ENCODE data around the gene PPM1H.

Gene PPM1H

DNA sequence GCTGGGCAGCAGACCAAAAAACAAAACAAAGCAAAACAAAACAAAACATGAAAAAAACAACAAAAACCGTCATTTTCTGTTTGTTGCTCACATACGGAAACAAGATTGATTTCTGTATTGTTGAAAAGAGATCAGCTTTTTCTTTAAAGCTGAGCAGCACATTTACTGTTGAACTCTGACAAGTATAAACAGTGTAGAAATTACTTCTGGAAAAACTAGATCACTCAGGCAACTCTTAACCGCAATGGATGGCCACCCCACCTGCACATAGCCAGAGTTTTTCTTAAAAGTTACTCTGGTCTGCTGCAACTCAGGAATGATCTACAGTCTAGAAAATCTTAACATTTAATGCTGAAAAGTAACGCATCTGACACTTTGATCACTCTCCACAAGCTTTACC is 80.9 kb downstream of the PPM1H start:
- DNase-seq (ENCODE audit: low spot score in 2 of 2) (no peak), ATAC-seq (no peak)
- Mint-ChIP-seq H3K27ac (no peak overlapping the region), H3K9me3 (no peaks in the 10 kb centered on the region), H3K36me3 (no peaks in the 10 kb centered on the region), H3K4me3 (no peak overlapping the region), H3K4me1 (no peaks in the 10 kb centered on the region)

DNA sequence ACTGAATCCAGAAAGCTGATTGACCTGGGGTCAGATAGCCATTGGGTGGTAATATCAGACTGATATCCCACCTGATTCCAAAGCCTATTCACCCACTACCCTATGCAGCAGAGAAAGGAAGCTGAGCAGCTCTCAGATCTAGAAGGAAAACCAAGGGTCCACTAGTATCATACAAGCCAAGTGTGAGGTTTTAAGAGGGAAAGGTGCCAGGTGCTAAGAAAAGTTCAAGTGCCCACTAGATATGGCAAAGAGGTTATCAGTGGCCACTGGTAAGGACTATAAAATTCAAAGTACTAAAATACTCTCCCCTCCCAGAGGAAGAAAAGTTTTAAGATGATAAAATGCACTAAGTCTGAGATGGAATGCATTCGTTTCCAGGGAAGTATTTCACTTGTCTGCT is 85.6 kb downstream of the PPM1H start:
- Mint-ChIP-seq H3K9me3 (no peaks in the 10 kb centered on the region), H3K36me3 (no peaks in the 10 kb centered on the region), H3K4me1 (no peaks in the 10 kb centered on the region), H3K4me3 (no peak overlapping the region), H3K27ac (no peak overlapping the region)
- DNase-seq (ENCODE audit: low spot score in 2 of 2) (no peak), ATAC-seq (no peak)

GRCh38 chr12:62848418-62848817 is 86.5 kb downstream of the PPM1H start:
- H3K4me3 Mint-ChIP-seq, result no peak overlapping the region
- ATAC-seq, result peak; percentile 94
- DNase-seq (ENCODE audit: low spot score in 2 of 2), result no peak
- no peaks in the 10 kb centered on the region for H3K4me1 Mint-ChIP-seq
- H3K27ac Mint-ChIP-seq, result no peak overlapping the region
- H3K9me3 Mint-ChIP-seq, result no peaks in the 10 kb centered on the region
- no peaks in the 10 kb centered on the region for H3K36me3 Mint-ChIP-seq

DNA sequence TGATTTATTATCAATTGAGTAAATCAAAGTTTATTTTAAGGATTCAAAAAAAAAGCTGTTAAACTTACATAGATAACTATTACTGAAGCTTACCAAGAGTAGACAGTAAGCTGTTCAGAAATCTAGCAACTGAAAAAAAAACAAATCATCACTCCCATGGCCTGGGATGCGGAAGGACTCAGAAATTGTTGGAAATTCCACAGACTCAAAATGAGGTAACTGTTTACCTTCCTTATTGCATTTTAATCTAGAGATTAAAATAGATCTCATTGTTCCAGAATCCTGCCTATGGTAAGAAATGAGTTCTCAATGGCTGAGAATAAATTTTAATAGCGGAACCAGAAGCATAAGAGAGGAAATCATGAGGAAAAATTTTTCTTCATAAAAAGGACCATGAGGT is 87.2 kb downstream of the PPM1H start:
- Mint-ChIP-seq H3K9me3 (no peaks in the 10 kb centered on the region), H3K4me3 (no peak overlapping the region), H3K4me1 (no peaks in the 10 kb centered on the region), H3K27ac (no peak overlapping the region), H3K36me3 (no peaks in the 10 kb centered on the region)
- DNase-seq (ENCODE audit: low spot score in 2 of 2) (no peak), ATAC-seq (no peak)

DNA sequence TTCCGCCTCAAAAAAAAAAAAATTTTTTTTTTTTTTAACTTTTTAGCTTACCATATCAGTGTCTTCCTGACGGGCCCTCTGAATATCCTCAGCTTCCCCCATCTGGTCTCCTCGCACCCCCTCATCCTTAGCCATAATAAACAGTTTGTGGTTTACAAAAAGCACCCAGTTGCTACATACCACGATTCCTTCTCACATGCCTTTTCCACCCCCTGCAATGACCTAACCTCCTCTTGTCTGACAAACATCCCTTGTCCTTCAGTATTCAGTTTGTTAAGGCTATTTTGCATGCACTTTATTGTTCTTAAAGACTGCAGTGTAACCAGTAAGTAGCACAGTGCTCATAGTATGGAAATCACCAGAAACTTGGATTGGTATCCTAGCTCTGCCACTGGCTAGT is 88.5 kb downstream of the PPM1H start:
- H3K36me3 Mint-ChIP-seq, result no peaks in the 10 kb centered on the region
- H3K27ac Mint-ChIP-seq, result no peak overlapping the region
- DNase-seq (ENCODE audit: low spot score in 2 of 2) (no peak), ATAC-seq (no peak)
- H3K4me1 Mint-ChIP-seq, result no peaks in the 10 kb centered on the region
- no peak overlapping the region for H3K4me3 Mint-ChIP-seq
- H3K9me3 Mint-ChIP-seq, result no peaks in the 10 kb centered on the region

GRCh38 chr12:62844915-62845314 is 90.0 kb downstream of the PPM1H start:
- no peak overlapping the region for H3K27ac Mint-ChIP-seq
- DNase-seq (ENCODE audit: low spot score in 2 of 2) (no peak), ATAC-seq (no peak)
- no peaks in the 10 kb centered on the region for H3K4me1 Mint-ChIP-seq
- H3K9me3 Mint-ChIP-seq, result peaks cover 3% of the 10 kb centered on the region
- H3K4me3 Mint-ChIP-seq, result no peak overlapping the region
- no peaks in the 10 kb centered on the region for H3K36me3 Mint-ChIP-seq

DNA sequence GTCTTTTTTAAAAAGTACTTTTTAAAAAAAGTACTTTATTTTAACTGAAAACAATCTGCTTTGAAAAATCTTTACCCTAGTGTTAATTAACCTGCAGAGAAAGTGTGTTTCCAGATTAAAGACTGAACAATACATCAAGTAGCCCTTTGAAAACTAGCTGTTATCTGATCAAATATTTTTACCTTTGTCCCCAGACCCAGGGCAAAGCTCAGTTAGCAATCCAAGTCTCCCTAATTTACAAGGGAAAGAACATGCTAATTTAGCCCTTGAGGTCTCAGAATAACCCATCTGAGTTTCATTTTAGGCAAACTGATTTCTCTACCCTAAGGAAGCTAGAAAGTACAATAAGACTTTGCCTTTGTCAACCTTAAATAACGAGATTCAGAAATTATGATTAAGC is 91.2 kb downstream of the PPM1H start:
- Mint-ChIP-seq H3K27ac (no peak overlapping the region), H3K9me3 (peaks cover 3% of the 10 kb centered on the region), H3K4me3 (no peak overlapping the region), H3K36me3 (no peaks in the 10 kb centered on the region), H3K4me1 (no peaks in the 10 kb centered on the region)
- no peak for DNase-seq (ENCODE audit: low spot score in 2 of 2)
- no peak for ATAC-seq

- H3K4me1 Mint-ChIP-seq, result no peaks in the 10 kb centered on the region
Observed at GRCh38 chr12:62841846-62842245, 93.1 kb downstream of the PPM1H start.

DNA sequence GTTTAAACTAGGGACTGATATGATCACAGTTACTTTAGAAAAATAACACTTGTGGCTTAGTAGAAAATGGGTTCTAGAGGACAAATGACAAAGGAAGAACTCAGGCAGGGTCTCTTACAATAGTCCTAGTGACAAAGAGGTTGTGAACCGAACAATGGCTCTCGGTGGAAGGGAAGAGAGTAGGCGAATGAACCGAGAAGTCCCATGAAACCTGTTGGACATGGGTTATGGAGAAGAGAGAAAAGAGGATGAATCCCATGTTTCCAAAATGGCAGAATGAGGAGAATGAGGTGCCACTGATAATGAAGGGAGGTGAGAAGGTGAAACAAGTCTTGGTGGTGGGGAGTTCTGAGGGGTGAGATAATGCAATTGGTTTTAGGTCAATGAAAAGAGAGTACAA is 94.1 kb downstream of the PPM1H start:
- no peaks in the 10 kb centered on the region for H3K4me1 Mint-ChIP-seq
- peaks cover 3% of the 10 kb centered on the region for H3K9me3 Mint-ChIP-seq
- ATAC-seq (no peak), DNase-seq (ENCODE audit: low spot score in 2 of 2) (no peak)
- no peak overlapping the region for H3K4me3 Mint-ChIP-seq
- no peak overlapping the region for H3K27ac Mint-ChIP-seq
- no peaks in the 10 kb centered on the region for H3K36me3 Mint-ChIP-seq

More at GRCh38 chr12:62841846-62842245, 93.1 kb downstream of the PPM1H start:
- H3K4me3 Mint-ChIP-seq, result no peak overlapping the region
- no peak for ATAC-seq
- H3K36me3 Mint-ChIP-seq, result no peaks in the 10 kb centered on the region
- DNase-seq (ENCODE audit: low spot score in 2 of 2), result no peak
- no peak overlapping the region for H3K27ac Mint-ChIP-seq
- peaks cover 3% of the 10 kb centered on the region for H3K9me3 Mint-ChIP-seq

GRCh38 chr12:62839869-62840660 is 94.9 kb downstream of the PPM1H start:
- Mint-ChIP-seq H3K9me3 (peaks cover 3% of the 10 kb centered on the region), H3K27ac (no peak overlapping the region), H3K4me3 (no peak overlapping the region), H3K36me3 (no peaks in the 10 kb centered on the region), H3K4me1 (no peaks in the 10 kb centered on the region)
- ATAC-seq (no peak), DNase-seq (ENCODE audit: low spot score in 2 of 2) (no peak)

DNA sequence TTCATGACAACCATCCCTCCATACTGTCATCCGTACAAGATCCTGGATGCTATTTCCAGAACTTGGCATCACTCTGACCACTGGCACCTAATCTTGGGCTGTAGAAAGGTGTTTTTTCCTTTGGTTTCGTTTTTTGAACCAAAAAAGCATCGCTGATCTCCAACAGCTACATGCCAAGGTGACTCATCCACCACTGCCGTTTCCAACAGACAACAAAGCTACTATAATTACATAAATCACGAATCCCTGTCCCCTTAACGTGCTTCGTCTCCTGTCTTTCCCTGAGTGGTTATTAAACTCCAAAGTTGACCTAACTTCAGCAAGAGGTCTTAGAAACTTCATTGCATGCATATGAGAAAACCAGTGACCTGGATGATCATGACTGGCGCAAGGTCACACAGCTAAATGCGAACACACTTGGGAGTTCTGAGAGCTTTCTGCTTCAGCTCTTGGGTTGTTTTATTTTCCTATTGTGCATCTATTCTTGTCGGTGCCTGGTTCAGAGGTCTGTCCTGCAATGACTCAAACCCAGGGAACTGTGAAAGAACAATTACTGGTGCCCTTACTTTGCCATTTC is 99.9 kb downstream of the PPM1H start:
- DNase-seq (ENCODE audit: low spot score in 2 of 2), result no peak
- H3K4me1 Mint-ChIP-seq, result no peaks in the 10 kb centered on the region
- no peak overlapping the region for H3K27ac Mint-ChIP-seq
- no peaks in the 10 kb centered on the region for H3K9me3 Mint-ChIP-seq
- no peaks in the 10 kb centered on the region for H3K36me3 Mint-ChIP-seq
- H3K4me3 Mint-ChIP-seq, result no peak overlapping the region
- no peak for ATAC-seq

DNA sequence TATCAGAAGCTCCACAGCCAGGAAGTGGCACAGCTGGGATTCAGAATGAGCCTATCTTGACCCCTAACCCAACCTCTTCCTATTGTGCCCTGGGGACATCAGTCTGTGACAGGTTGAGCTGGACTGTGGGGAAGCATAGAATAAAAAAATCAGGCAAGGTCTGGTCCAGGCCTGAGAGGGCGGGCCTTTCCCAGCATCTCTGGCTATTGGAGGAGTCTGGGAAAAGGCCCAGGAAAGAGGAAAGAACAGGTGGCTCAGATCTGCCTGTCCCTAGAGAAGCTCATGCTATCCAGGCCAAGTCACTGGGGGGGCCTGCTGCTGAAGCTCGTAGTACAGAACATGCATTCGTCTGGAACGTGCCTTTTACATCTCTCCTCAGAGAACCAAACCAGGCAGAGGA is 100.5 kb downstream of the PPM1H start:
- H3K9me3 Mint-ChIP-seq, result no peaks in the 10 kb centered on the region
- no peak for DNase-seq (ENCODE audit: low spot score in 2 of 2)
- H3K36me3 Mint-ChIP-seq, result no peaks in the 10 kb centered on the region
- no peaks in the 10 kb centered on the region for H3K4me1 Mint-ChIP-seq
- ATAC-seq, result no peak
- no peak overlapping the region for H3K4me3 Mint-ChIP-seq
- no peak overlapping the region for H3K27ac Mint-ChIP-seq

GRCh38 chr12:62833634-62834033 is 101.3 kb downstream of the PPM1H start:
- H3K9me3 Mint-ChIP-seq, result no peaks in the 10 kb centered on the region
- ATAC-seq (no peak), DNase-seq (ENCODE audit: low spot score in 2 of 2) (no peak)
- no peaks in the 10 kb centered on the region for H3K36me3 Mint-ChIP-seq
- no peak overlapping the region for H3K4me3 Mint-ChIP-seq
- H3K27ac Mint-ChIP-seq, result no peak overlapping the region
- no peaks in the 10 kb centered on the region for H3K4me1 Mint-ChIP-seq

GRCh38 chr12:62832558-62832957 is 102.4 kb downstream of the PPM1H start:
- no peak for DNase-seq (ENCODE audit: low spot score in 2 of 2)
- ATAC-seq, result no peak
- no peaks in the 10 kb centered on the region for H3K4me1 Mint-ChIP-seq
- H3K9me3 Mint-ChIP-seq, result no peaks in the 10 kb centered on the region
- no peaks in the 10 kb centered on the region for H3K36me3 Mint-ChIP-seq
- no peak overlapping the region for H3K4me3 Mint-ChIP-seq
- no peak overlapping the region for H3K27ac Mint-ChIP-seq

- Mint-ChIP-seq H3K4me1 (no peaks in the 10 kb centered on the region), H3K9me3 (no peaks in the 10 kb centered on the region)
Observed at GRCh38 chr12:62832027-62832426, 102.9 kb downstream of the PPM1H start.

DNA sequence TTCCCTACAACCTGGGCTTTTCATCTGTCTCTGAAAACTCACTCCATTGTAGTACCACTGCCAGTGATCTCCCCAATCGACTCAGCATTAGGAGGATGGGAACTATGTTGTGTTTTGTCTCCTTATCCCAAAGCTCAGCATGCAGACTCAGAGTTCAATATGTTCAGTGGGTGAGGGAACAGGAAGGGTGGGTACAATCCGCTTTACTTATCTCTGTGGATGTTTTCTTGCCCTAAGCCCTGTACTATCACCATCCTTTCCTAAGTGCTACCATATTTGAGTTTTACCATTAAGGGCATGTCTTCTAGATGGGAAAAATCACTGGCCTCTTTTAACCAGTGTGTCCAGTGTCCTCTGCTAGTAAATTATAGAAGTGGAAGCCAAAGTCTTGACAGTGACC is 107.1 kb downstream of the PPM1H start:
- no peak overlapping the region for H3K4me3 Mint-ChIP-seq
- no peaks in the 10 kb centered on the region for H3K9me3 Mint-ChIP-seq
- ATAC-seq (no peak), DNase-seq (ENCODE audit: low spot score in 2 of 2) (no peak)
- no peaks in the 10 kb centered on the region for H3K36me3 Mint-ChIP-seq
- no peaks in the 10 kb centered on the region for H3K4me1 Mint-ChIP-seq
- no peak overlapping the region for H3K27ac Mint-ChIP-seq

More at GRCh38 chr12:62832027-62832426, 102.9 kb downstream of the PPM1H start:
- no peak overlapping the region for H3K4me3 Mint-ChIP-seq
- H3K27ac Mint-ChIP-seq, result no peak overlapping the region
- no peaks in the 10 kb centered on the region for H3K36me3 Mint-ChIP-seq
- DNase-seq (ENCODE audit: low spot score in 2 of 2) (no peak), ATAC-seq (no peak)

Measured in stimulated activated effector memory CD8-positive, alpha-beta T cell treated with anti-CD3 and anti-CD28 coated beads, Interleukin-12 subunit alpha, Interleukin-12 subunit beta, amount 100 ng/mL, for 72 hours (primary cell).